ENCODE measurements around the gene DCP1B. TPM values are rescaled to one million over a fixed set of nuclear protein-coding genes. Genes with fewer than 3 reads are reported as not detected.

The DCP1B gene
- polyA plus RNA-seq (ENCODE audit: insufficient read length) = 30.5 TPM
- long read RNA-seq, donor 1, partial matches to known transcripts = 20 of 23 reads
- long read RNA-seq, donor 1, other reads (novel, unspliced or antisense) = 0 of 23 reads
- long read RNA-seq, donor 2, partial matches to known transcripts = 0 of 4 reads
- long read RNA-seq, donor 2, other reads (novel, unspliced or antisense) = 0 of 4 reads
- long read RNA-seq, donor 3, partial matches to known transcripts = 6 of 10 reads
- long read RNA-seq, donor 3, other reads (novel, unspliced or antisense) = 0 of 10 reads
- long read RNA-seq, donor 4, partial matches to known transcripts = 0 of 1 reads
- long read RNA-seq, donor 4, other reads (novel, unspliced or antisense) = 0 of 1 reads
- long read RNA-seq, donor 5, transcript DCP1B-201 (9 exons, 2,086 nt) = major isoform, 9 of 12 reads
- long read RNA-seq, donor 5, partial matches to known transcripts = 0 of 12 reads
- long read RNA-seq, donor 5, other reads (novel, unspliced or antisense) = 0 of 12 reads
- long read RNA-seq, donor 6, partial matches to known transcripts = 6 of 8 reads
- long read RNA-seq, donor 6, other reads (novel, unspliced or antisense) = 0 of 8 reads
- long read RNA-seq, donor 7, partial matches to known transcripts = 19 of 26 reads
- long read RNA-seq, donor 7, other reads (novel, unspliced or antisense) = 0 of 26 reads
- long read RNA-seq, donor 8, partial matches to known transcripts = 0 of 1 reads
- long read RNA-seq, donor 8, other reads (novel, unspliced or antisense) = 0 of 1 reads

- DNase-seq = peak; percentile 96
These were observed at the start of gene DCP1B for GRCh38 chr12:2004113-2004929. Gene DCP1B (minus strand): TSS chr12:2004457. CDS start chr12:2004431, 26 bp downstream.

DNA sequence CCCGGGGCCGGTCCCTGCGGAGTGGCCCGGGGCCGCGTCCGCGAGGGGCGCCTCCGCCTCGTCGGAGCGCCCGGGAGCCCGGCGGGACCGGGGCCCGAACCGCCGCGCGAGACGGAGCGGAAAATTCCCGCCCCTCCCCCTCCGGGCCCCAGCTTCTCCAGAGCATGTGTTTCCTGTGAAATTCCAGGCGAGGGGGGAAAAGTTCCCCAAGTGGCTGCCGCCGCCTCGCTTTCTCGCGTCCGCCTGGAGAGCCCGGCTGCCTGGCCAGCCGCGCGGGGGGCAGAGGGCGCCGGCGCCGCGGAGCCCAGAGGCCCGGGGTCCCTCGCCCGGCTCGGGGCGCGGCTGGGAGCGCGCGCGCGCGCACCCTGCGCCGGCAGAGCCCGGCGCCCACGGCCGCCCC is 49.4 kb upstream of the DCP1B start:
- no peak for DNase-seq

DNA sequence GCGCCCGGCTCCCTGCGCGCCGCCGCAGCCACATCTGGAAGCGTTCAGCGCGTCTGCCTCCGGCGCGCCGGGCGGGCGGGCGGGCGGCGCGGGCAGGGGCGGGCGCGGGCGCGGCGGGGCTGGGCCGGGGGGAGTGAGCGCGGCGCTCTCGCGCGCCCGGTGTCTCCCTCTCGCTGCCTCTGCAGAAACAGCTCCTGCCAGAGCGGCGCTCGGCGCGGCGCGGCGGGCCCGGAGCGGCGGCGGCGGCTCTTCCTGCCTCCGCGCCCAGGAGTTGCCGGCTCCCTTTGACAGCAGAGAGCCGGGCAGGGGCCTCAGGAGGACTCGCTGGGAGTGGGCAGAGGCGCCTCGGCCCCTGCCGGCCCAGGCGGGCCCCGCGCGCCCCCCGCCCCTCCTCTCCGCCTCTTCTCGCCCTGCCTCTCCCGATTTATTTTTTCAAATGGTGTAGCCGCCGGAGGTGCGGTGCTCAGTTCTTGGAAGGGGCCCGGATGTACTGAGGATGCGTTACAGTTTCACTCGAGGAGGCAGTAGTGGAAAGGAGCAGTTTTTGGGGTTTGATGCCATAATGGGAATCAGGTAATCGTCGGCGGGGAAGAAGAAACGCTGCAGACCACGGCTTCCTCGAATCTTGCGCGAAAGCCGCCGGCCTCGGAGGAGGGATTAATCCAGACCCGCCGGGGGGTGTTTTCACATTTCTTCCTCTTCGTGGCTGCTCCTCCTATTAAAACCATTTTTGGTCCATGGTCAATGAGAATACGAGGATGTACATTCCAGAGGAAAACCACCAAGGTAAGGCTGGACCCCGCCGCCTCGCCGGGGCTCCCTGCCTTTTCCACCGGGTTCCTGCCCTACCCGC is 48.8 kb upstream of the DCP1B start, which contains the start of gene CACNA1C:
TSS of gene CACNA1C (plus strand) at position 162 of the 853 bp plus-strand sequence. CDS start at position 738, 576 bp downstream.
- peak; percentile 65 for DNase-seq

GRCh38 chr12:2051700-2052621 is 47.7 kb upstream of the DCP1B start:
- no peak for DNase-seq

DNA sequence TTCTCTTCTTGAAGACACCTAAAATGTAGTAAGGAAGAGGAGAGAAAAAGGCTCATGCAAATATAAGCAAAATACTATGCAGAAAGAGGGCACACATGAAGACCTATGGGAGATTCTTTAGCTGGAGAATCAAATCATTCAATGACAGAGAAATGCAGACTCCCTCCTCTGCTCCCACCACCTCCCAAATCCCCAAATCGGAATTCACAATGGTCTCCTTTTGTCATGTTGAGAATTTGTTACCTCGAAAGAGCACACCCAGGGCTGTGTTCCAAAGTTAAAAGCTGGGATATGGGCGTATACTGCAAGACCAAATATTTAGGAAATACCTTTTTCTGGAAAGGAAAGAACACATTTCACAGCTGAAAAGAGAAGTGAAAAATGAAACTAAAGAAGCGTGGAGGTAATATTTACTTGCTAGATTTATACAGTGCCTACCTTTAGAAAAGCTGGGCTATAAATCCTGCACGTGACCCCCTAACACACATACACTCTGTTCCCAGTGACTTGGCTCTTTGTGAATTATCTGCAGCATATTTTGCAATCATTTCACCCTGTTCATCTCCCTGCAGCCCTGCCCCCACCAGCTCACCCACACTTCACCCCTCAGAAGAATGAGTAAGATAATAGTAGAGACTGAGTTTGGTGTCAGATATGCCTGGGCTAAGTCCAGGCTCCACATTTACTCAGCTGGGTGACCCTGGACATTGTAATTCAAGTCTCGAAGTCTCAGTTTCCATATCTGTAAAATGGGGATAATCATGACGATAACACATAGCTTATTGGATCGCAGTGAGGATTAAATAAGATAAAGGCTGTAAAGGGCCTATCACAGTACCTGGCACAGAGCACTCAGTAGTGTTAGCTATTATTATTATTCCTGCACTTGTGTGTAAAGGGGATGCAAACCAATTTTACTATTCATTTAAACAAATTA is 45.6 kb upstream of the DCP1B start:
- no peak for DNase-seq

- DNase-seq = no peak
These were observed 43.5 kb upstream of the DCP1B start for GRCh38 chr12:2047752-2048151.

DNA sequence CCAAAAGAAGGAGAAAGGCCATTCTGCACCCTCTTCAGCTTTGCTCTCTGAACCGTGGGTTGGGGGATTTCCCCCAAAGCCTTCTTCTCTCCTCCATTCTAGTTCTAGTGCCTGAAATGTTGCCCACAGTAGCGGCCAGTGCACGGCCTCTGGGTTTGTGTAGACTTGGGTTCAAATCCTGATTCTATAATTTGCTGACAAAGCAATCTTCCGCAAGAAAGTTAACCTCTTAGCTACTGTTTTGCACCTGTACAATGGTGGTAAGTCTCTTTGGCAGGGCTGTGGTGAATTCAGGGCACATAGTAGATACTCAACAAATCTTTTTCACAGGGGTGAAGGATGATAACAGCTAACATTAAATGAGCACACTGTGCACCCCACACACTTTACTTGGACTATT is 42.7 kb upstream of the DCP1B start:
- DNase-seq = no peak

DNA sequence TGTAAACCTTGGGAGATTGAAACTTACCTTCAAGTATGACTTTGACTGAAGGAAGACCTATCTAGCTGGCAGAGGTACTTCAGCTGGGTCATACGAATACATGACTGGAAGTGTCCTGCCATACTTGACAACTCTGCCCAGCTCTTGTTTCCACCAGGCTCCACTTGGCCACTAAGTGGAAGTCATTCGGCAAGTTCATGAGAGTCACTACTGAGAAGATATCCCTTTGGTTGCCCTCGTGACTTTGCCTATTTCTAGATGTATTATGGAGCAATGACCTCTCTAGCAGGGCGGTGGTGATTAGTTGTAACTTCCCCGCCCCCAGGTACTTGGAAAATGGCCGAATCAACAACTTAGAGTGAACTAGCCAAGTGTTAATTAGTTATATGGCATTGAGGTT is 39.9 kb upstream of the DCP1B start:
- no peak for DNase-seq

DNA sequence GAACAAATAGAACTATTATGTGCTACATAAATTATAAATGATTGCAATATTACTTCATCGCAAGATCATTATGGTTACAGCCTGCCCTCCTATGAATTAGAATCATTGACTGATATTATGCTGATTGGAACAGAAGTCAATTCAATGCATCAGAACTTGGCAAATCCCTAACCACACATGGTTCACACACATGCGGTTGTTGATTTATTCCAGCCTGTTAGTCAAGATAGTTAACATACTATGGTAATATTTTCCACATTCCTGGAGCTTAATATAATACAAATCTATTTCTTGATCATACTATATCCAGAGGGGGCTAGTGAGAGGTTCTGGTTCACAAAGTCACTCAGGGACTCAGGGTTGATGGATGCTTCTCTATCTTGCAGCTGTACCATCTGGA is 38.8 kb upstream of the DCP1B start:
- DNase-seq = no peak

GRCh38 chr12:2039034-2039433 is 34.8 kb upstream of the DCP1B start:
- DNase-seq = no peak

DNA sequence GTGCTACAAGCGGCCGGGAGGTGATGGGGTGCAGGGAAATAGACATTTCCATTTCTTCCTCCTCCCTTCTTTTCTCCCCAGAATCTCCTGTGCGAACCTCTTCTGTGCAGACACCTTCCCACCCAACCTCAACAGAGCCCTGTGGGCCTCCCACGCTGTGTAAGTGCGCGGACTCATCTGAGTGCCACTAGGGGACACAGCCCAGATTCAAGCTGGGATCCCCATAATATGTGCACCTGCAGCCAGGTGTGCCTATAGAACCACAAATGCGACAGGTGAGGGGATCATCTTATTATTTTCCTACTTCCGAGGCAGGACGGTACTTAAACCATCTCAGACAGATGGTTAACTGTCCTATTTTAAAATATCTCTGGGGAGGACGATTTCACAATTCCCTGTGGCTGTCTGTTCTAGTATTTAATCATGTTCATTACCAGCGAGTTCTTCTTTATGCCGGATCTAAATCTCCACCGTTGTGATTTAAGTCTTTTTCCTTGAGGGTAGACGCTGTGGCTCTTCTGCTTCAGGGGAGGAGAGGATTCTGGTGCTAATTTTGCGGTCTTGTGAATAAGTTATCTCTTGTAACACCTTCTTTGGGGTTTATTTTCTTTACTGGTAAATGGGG is 31.3 kb upstream of the DCP1B start:
- no peak for DNase-seq

- peak; percentile 83 for DNase-seq
These were observed 30.6 kb upstream of the DCP1B start for GRCh38 chr12:2034633-2035430.

GRCh38 chr12:2032506-2032905 is 28.2 kb upstream of the DCP1B start:
- DNase-seq = no peak

- DNase-seq = no peak
These were observed 25.6 kb upstream of the DCP1B start for GRCh38 chr12:2029851-2030250.

DNA sequence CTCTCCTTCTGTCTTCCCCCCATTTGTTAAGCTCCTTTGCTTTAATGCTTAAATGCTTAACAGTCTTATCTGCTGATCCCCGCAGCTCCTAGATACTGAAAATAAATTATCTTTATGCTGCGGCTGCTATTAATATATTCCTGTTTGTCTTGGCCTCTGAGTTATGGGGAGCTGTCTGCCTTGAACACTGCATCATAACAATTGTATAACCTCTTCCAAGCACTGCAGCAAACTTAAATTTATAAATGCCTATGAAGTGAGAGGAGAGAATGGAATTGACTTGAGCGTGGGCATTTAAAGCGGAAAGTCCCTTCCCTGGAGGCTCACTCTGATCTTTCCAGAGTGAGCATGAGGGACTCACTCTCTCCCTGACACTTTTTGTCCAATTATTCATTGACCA is 23.1 kb upstream of the DCP1B start:
- no peak for DNase-seq

DNA sequence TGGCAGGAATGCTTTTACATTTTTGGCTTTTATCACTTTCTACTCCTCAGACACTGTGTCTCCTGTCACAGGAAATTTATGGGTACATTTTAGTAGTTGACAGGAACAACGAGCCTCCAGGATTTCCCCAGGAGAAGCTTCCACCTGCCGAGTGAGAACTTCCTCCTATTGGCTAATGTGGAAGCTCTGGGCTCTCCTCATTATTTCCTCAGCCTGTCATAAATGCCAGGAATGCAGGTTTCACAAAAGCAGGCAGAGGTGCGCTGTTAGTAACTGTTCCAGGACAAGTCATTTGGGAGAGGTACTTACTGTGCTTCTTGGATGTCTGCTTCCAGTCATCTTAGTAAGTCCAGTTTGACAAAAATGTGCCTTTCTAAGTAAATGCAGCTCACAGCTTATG is 19.1 kb upstream of the DCP1B start:
- DNase-seq = no peak

- DNase-seq = no peak
These were observed 16.3 kb upstream of the DCP1B start for GRCh38 chr12:2020511-2020910.

DNA sequence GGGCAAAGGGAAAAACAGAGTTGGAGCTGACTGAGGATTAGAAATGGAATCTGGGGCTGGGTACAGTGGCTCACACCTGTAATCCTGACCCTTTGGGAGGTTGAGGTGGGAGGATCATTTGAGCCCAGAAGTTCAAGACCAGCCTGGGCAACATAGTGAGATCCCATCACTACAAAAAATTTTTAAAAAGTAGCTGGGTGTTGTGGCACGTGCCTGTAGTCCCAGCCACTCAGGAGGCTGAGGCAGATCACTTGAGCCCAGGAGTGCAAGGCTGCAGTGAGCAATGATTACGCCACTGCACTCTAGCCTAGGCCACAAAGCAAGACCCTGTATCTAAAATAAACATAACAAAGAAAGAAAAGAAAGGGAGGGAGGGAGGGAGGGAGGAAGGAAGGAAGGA is 14.9 kb upstream of the DCP1B start:
- no peak for DNase-seq

Data from left kidney (tissue), 8 donors.